WTC11 (cell line): ENCODE results near the gene SLC25A25. TPM values are rescaled to one million over a fixed set of nuclear protein-coding genes. Genes with fewer than 3 reads are reported as not detected.
A peak's percentile ranks its signal among the peaks of the same experiment; 100 is the strongest.

Experiments
- ATAC-seq: fragments of 200-7000 bp; cut with Tn5 transposase; 2 replicates; pipeline ENCODE4 v1.10.0; 2021; ENCODE audit warnings: mild to moderate bottlenecking, moderate library complexity
- CTCF ChIA-PET: fragments of 300-600 bp; sonication (Branson Sonifier 250); formaldehyde crosslinking; loops from one replicate; lab custom pipeline; 2021; ENCODE audit warnings: antibody characterized with exemption; lab: Charles Lee
- POLR2A ChIA-PET: fragments of 350-600 bp; sonication (Branson Sonifier 250); formaldehyde crosslinking; loops from one replicate; lab custom pipeline; 2021; ENCODE audit warnings: antibody characterized with exemption; lab: Charles Lee
- DNase-seq: peaks from one replicate; pipeline ENCODE4 v3.0.0; 2021; ENCODE audit warnings: low spot score
- H3K27ac Mint-ChIP-seq: 2 replicates; pipeline ENCODE4 v1.8.0; 2021; ENCODE audit warnings: mixed read lengths
- H3K27me3 Mint-ChIP-seq: 2 replicates; pipeline ENCODE4 v1.8.0; 2021; ENCODE audit warnings: low read depth, mild to moderate bottlenecking, moderate library complexity, mixed read lengths
- H3K36me3 Mint-ChIP-seq: 2 replicates; pipeline ENCODE4 v1.8.0; 2021; ENCODE audit warnings: mixed read lengths
- H3K4me1 Mint-ChIP-seq: 2 replicates; pipeline ENCODE4 v1.8.0; 2022; ENCODE audit warnings: mixed read lengths
- H3K4me3 Mint-ChIP-seq: 2 replicates; pipeline ENCODE4 v1.8.0; 2021; ENCODE audit warnings: mild to moderate bottlenecking, moderate library complexity, mixed read lengths
- H3K9me3 Mint-ChIP-seq: 2 replicates; pipeline ENCODE4 v1.8.0; 2021; ENCODE audit warnings: mixed read lengths
- AFF4 ChIP-seq: sonication (generic); formaldehyde crosslinking; IDR thresholded peaks from 2 replicates; pipeline ENCODE4 v1.8.1; 2023; ENCODE audit warnings: mild to moderate bottlenecking, missing genetic modification reagents, borderline replicate concordance
- ATF2 ChIP-seq: sonication (generic); formaldehyde crosslinking; IDR thresholded peaks from 2 replicates; pipeline ENCODE4 v1.8.1; 2022; ENCODE audit warnings: low read depth, missing genetic modification reagents, borderline replicate concordance
- ATF6 ChIP-seq: sonication (generic); formaldehyde crosslinking; IDR thresholded peaks from 2 replicates; pipeline ENCODE4 v1.8.1; 2023; ENCODE audit warnings: mild to moderate bottlenecking, missing genetic modification reagents
- CTCF ChIP-seq: fragments of 200-600 bp; IDR thresholded peaks from 2 replicates; pipeline ENCODE4 v1.8.0; 2022; ENCODE audit warnings: antibody characterized with exemption
- ESRRA ChIP-seq: sonication (generic); formaldehyde crosslinking; IDR thresholded peaks from 2 replicates; pipeline ENCODE4 v1.8.1; 2022; ENCODE audit warnings: mild to moderate bottlenecking, missing genetic modification reagents, borderline replicate concordance
- FOXJ3 ChIP-seq: sonication (generic); formaldehyde crosslinking; IDR thresholded peaks from 2 replicates; pipeline ENCODE4 v1.9.0; 2021; ENCODE audit warnings: missing genetic modification reagents, mild to moderate bottlenecking, borderline replicate concordance
- GABPB1 ChIP-seq: sonication (generic); formaldehyde crosslinking; IDR thresholded peaks from 2 replicates; pipeline ENCODE4 v1.8.1; 2023; ENCODE audit warnings: mild to moderate bottlenecking, missing genetic modification reagents
- GRHL2 ChIP-seq: fragments of 250-450 bp; sonication (Bioruptor Pico); IDR thresholded peaks from 2 replicates; pipeline ENCODE4 v1.8.0; 2022; ENCODE audit warnings: mild to moderate bottlenecking, moderate library complexity; ENCODE audit not compliant: insufficient replicate concordance, severe bottlenecking
- GTF2I ChIP-seq: fragments of 250-450 bp; sonication (Bioruptor Pico); conservative IDR thresholded peaks from 2 replicates; pipeline ENCODE4 v1.4.0; 2021; ENCODE audit warnings: mild to moderate bottlenecking
- HMGA2 ChIP-seq: fragments of 250-450 bp; sonication (Bioruptor Pico); IDR thresholded peaks from 2 replicates; pipeline ENCODE4 v1.4.0; 2021; ENCODE audit warnings: mild to moderate bottlenecking, moderate library complexity
- MLX ChIP-seq: sonication (generic); formaldehyde crosslinking; IDR thresholded peaks from 2 replicates; pipeline ENCODE4 v1.8.1; 2023; ENCODE audit warnings: mild to moderate bottlenecking, missing genetic modification reagents, moderate library complexity
- PRRX2 ChIP-seq: fragments of 250-450 bp; sonication (Bioruptor Pico); IDR thresholded peaks from 2 replicates; pipeline ENCODE4 v1.8.0; 2021; ENCODE audit warnings: mild to moderate bottlenecking
- USF2 ChIP-seq: sonication (generic); formaldehyde crosslinking; IDR thresholded peaks from 2 replicates; pipeline ENCODE4 v1.8.1; 2023; ENCODE audit warnings: mild to moderate bottlenecking, missing genetic modification reagents, moderate library complexity
- ZNF121 ChIP-seq: sonication (generic); formaldehyde crosslinking; IDR thresholded peaks from 2 replicates; pipeline ENCODE4 v1.8.0; 2023; ENCODE audit warnings: missing genetic modification reagents
- ZNF423 ChIP-seq: fragments of 250-450 bp; sonication (Bioruptor Pico); IDR thresholded peaks from 2 replicates; pipeline ENCODE4 v2.1.2; 2022; ENCODE audit warnings: mild to moderate bottlenecking, moderate library complexity
- total RNA-seq: library from RNA; stranded (reverse); gene quantifications from 3 replicates; pipeline ENCODE4 v1.2.3, GENCODE V29; 2021

SLC25A25 gene
- total RNA-seq, 1 experiment from 2014 or later, result 17.4 TPM

GRCh38 chr9:128102196-128102595, 34.2 kb downstream of the SLC25A25 start (continued):
- TF ChIP-seq USF2 (CRISPR knock-in tag) (no peak), FOXJ3 (CRISPR knock-in tag) (no peak), PRRX2 (CRISPR knock-in tag) (no peak), ZNF121 (CRISPR knock-in tag) (no peak), HMGA2 (CRISPR knock-in tag) (no peak), MLX (no peak), ATF2 (CRISPR knock-in tag) (no peak), ESRRA (CRISPR knock-in tag) (no peak)

GRCh38 chr9:128102861-128103588, 35.0 kb downstream of the SLC25A25 start:
- Mint-ChIP-seq H3K4me3 (no peak overlapping the region), H3K36me3 (peaks cover 51% of the 10 kb centered on the region), H3K27me3 (no peaks in the 10 kb centered on the region), H3K27ac (peak overlapping the region; percentile 76), H3K4me1 (peaks cover 38% of the 10 kb centered on the region), H3K9me3 (no peaks in the 10 kb centered on the region)
- ATAC-seq, result no peak
- POLR2A ChIA-PET, result no interaction called here
- CTCF ChIA-PET, result interaction anchor here (0.6 to 1.6 kb wide), 7 partner anchors 12 to 161 kb away, joined by 3 to 12 read pairs (median 5); no protein-coding TSS in a partner anchor
- DNase-seq, result no peak
- TF ChIP-seq GRHL2 (CRISPR knock-in tag) (no peak), GABPB1 (CRISPR knock-in tag) (peak; percentile 93)
- TF ChIP-seq, all 79 proteins: peak for 1

GRCh38 chr9:128103589-128103962, 35.5 kb downstream of the SLC25A25 start:
- ChIA-PET CTCF (interaction anchor here (0.6 to 5.8 kb wide), 7 partner anchors 12 to 162 kb away, joined by 3 to 57 read pairs (median 6); no protein-coding TSS in a partner anchor), POLR2A (no interaction called here)
- peak; percentile 34 for ATAC-seq
- peak overlapping the region; percentile 76; the same call in 1 of the 2 replicates for H3K27ac Mint-ChIP-seq
- no peak for DNase-seq
- no peaks in the 10 kb centered on the region for H3K27me3 Mint-ChIP-seq
- H3K36me3 Mint-ChIP-seq, result peaks cover 51% of the 10 kb centered on the region
- H3K4me3 Mint-ChIP-seq, result no peak overlapping the region
- H3K9me3 Mint-ChIP-seq, result no peaks in the 10 kb centered on the region
- TF ChIP-seq CTCF, result 0 out of 2 replicates have a peak, but pooled peaks have one; percentile 19
- TF ChIP-seq ZNF423, result peak; percentile 54; the same call in 1 of the 2 replicates
- no peak for TF ChIP-seq ATF6
- no peak for TF ChIP-seq ZNF121 (CRISPR knock-in tag)
- no peak for TF ChIP-seq GTF2I (CRISPR knock-in tag)
- TF ChIP-seq AFF4 (CRISPR knock-in tag), result no peak
- H3K4me1 Mint-ChIP-seq, result peaks cover 35% of the 10 kb centered on the region
